ENCODE measurements around the gene ZFP1.

DNA sequence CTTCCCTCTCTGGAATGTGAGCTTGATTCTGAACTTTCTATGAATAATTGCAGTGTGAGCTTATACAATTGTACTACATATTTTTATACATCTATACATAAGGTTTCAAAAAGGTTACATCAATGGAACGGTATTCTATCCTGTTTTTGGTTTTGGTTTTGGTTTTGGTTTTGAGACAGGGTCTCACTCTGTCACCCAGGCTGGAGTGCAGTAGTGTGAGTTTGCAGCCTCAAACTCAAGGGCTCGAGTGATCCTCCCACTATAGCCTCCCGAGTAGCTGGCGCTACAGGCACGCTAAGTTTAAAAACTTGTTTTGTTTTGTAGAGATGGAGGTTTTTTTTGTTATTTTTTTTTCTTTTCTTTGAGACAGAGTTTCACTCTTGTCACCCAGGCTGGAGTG lies 71.5 kb downstream of the ZFP1 start:
- TF ChIP-seq, protein P1, sequence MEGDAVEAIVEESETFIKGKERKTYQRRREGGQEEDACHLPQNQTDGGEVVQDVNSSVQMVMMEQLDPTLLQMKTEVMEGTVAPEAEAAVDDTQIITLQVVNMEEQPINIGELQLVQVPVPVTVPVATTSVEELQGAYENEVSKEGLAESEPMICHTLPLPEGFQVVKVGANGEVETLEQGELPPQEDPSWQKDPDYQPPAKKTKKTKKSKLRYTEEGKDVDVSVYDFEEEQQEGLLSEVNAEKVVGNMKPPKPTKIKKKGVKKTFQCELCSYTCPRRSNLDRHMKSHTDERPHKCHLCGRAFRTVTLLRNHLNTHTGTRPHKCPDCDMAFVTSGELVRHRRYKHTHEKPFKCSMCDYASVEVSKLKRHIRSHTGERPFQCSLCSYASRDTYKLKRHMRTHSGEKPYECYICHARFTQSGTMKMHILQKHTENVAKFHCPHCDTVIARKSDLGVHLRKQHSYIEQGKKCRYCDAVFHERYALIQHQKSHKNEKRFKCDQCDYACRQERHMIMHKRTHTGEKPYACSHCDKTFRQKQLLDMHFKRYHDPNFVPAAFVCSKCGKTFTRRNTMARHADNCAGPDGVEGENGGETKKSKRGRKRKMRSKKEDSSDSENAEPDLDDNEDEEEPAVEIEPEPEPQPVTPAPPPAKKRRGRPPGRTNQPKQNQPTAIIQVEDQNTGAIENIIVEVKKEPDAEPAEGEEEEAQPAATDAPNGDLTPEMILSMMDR (conservative IDR thresholded peaks at IDR 0.05; ENCODE audit: low read depth, low read length), result no peak
- TF ChIP-seq EZH2 (IDR thresholded peaks at IDR 0.05; ENCODE audit: borderline replicate concordance, low read depth, low read length, poor library complexity, severe bottlenecking), result no peak

Data from A673 (cell line).